ENCODE data around the gene SHC4. TPM values are rescaled to one million over a fixed set of nuclear protein-coding genes. Genes with fewer than 3 reads are reported as not detected.
"Not testable (repeated sequence)": the region's sequence is repeated elsewhere in the genome, so short reads cannot be mapped to it uniquely, and the experiment has no call there.

The SHC4 gene
- total and polyA plus RNA-seq, 9 of the 15 experiments (the other 6 are each of a cell fraction or from before 2014, with no cell fraction given), result 0.43 to 1.2 (median 0.67) TPM

GRCh38 chr15:48970926-48971325 lies 7.2 kb upstream of the SHC4 start:
- POLR2A ChIA-PET; H3K9ac ChIP-seq (ENCODE audit: insufficient read depth in 1 of 2, low read depth in 2 of 2, low read length in 2 of 2); H3K4me2 ChIP-seq (ENCODE audit: insufficient read depth, low read length); intact Hi-C loops (cut with micrococcal nuclease); CTCF ChIA-PET (ENCODE audit: low intra/inter-chr PET ratio); DNase-seq (ENCODE audit: extremely low read depth in 1 of 4, low spot score in 3 of 4); ATAC-seq; H2AFZ ChIP-seq (ENCODE audit: low read depth, low read length); H3K27ac ChIP-seq (ENCODE audit: extremely low read depth, low read depth, low read length); H4K20me1 ChIP-seq (replicated peaks; ENCODE audit: control insufficient read depth, insufficient read depth, low read length); H3K27me3 ChIP-seq (ENCODE audit: control insufficient read depth in 2 of 2, insufficient read depth in 2 of 2, low read length in 2 of 2); H3K9me1 ChIP-seq (ENCODE audit: control insufficient read depth, insufficient read depth, low read length); H3K4me3 ChIP-seq; H3K36me3 ChIP-seq (ENCODE audit: control insufficient read depth, insufficient read depth, low read length); H3K9me3 ChIP-seq (replicated peaks; ENCODE audit: control insufficient read depth, insufficient read depth, low read depth, low read length); FAIRE-seq; in situ Hi-C loops (cut with MboI); H3K79me2 ChIP-seq (ENCODE audit: control insufficient read depth, insufficient read depth, low read length); BruUV-seq (replicated peaks): not testable (repeated sequence)
- peaks cover 6 to 12% of the 10 kb centered on the region in 2 experiments; a peak in 3 of 5 replicates for H3K4me1 ChIP-seq (replicated peaks in 1 of 2; ENCODE audit: control insufficient read depth in 2 of 2, insufficient read depth in 2 of 2, low read length in 2 of 2)
- 0% methylated on average over 1 of the region's 1 CpG for WGBS (ENCODE audit: insufficient coverage, low coverage, missing lambda C conversion rate)

GRCh38 chr15:48968066-48968465 lies 4.3 kb upstream of the SHC4 start:
- POLR2A ChIA-PET, result no interaction called here
- Histone ChIP-seq H3K36me3 (ENCODE audit: control insufficient read depth, insufficient read depth, low read length) (no peaks in the 10 kb centered on the region), H2AFZ (ENCODE audit: low read depth, low read length) (no peak overlapping the region), H3K27me3 (ENCODE audit: control insufficient read depth in 2 of 2, insufficient read depth in 2 of 2, low read length in 2 of 2) (peaks cover 17 to 18% of the 10 kb centered on the region in 2 experiments), H3K4me1 (replicated peaks in 1 of 2; ENCODE audit: control insufficient read depth in 2 of 2, insufficient read depth in 2 of 2, low read length in 2 of 2) (peaks cover 4 to 9% of the 10 kb centered on the region in 2 experiments; a peak in 4 of 5 replicates), H3K79me2 (ENCODE audit: control insufficient read depth, insufficient read depth, low read length) (no peaks in the 10 kb centered on the region), H3K4me2 (ENCODE audit: insufficient read depth, low read length) (no peak overlapping the region), H3K9me1 (ENCODE audit: control insufficient read depth, insufficient read depth, low read length) (no peaks in the 10 kb centered on the region), H4K20me1 (replicated peaks; ENCODE audit: control insufficient read depth, insufficient read depth, low read length) (no peaks in the 10 kb centered on the region), H3K4me3 (no peak overlapping the region), H3K9me3 (replicated peaks; ENCODE audit: control insufficient read depth, insufficient read depth, low read depth, low read length) (no peaks in the 10 kb centered on the region), H3K27ac (ENCODE audit: extremely low read depth, low read depth, low read length) (no peak overlapping the region), H3K9ac (ENCODE audit: insufficient read depth in 1 of 2, low read depth in 2 of 2, low read length in 2 of 2) (no peak overlapping the region)
- WGBS (ENCODE audit: insufficient coverage, low coverage, missing lambda C conversion rate), result 4% methylated on average over 4 of the region's 4 CpGs
- CTCF ChIA-PET (ENCODE audit: low intra/inter-chr PET ratio), result no interaction called here
- FAIRE-seq, result no peak
- no peak for ATAC-seq
- DNase-seq (ENCODE audit: extremely low read depth in 1 of 4, low spot score in 3 of 4), result no peak
- intact Hi-C loops (cut with micrococcal nuclease), result no loop called here
- no TSS peak for BruUV-seq (replicated peaks)
- in situ Hi-C loops (cut with MboI), result no loop called here
- no peak for TF ChIP-seq SNRNP70 (optimal IDR thresholded peaks at IDR 0.05; ENCODE audit: low read depth, low read length)
- peak; percentile 60 for TF ChIP-seq RBM25 (IDR thresholded peaks at IDR 0.05; ENCODE audit: low read depth, low read length, severe bottlenecking)
- no peak for TF ChIP-seq UBTF (IDR thresholded peaks at IDR 0.05; ENCODE audit: borderline replicate concordance in 1 of 2, low read depth in 2 of 2, low read length in 2 of 2)

Data from K562 (cell line).